K562 (cell line): Measurements from ENCODE around the gene SERTAD2. TPM values are rescaled to one million over a fixed set of nuclear protein-coding genes. Genes with fewer than 3 reads are reported as not detected.

ENCODE experiments used
- DACH1 ChIP-seq: fragments of 450-650 bp; IDR thresholded peaks from 2 replicates; pipeline ENCODE4 v1.6.1; 2018; ENCODE audit not compliant: partially characterized antibody
- EZH2 ChIP-seq: IDR thresholded peaks from 2 replicates; pipeline ENCODE4 v1.6.1; 2012; ENCODE audit warnings: low read depth, mild to moderate bottlenecking, inconsistent platforms, low read length, borderline replicate concordance
- FOXK2 ChIP-seq, 2 experiments: fragments of 450-650 bp; IDR thresholded peaks in 1 of 2; conservative IDR thresholded peaks in 1 of 2; 2 replicates each; pipeline ENCODE4 v1.6.1; 2016; ENCODE audit warnings: low read depth in 2 of 2, mild to moderate bottlenecking in 1 of 2
- GABPA ChIP-seq: fragments of 200-800 bp; sonication (Bioruptor generic); conservative IDR thresholded peaks from 2 replicates; pipeline ENCODE4 v1.6.1; 2016; ENCODE audit warnings: low read depth, missing genetic modification characterization, missing compliant biosample characterization
- IRF2 ChIP-seq: sonication (generic); formaldehyde crosslinking; IDR thresholded peaks from 2 replicates; pipeline ENCODE4 v1.8.1; 2022; ENCODE audit warnings: mild to moderate bottlenecking, missing genetic modification reagents
- MAFF ChIP-seq: IDR thresholded peaks from 2 replicates; pipeline ENCODE4 v1.6.1; 2012; ENCODE audit warnings: low read length, improper control_type of control experiment
- NCOA4 ChIP-seq: fragments of 450-650 bp; IDR thresholded peaks from 2 replicates; pipeline ENCODE4 v1.6.1; 2018; ENCODE audit warnings: mild to moderate bottlenecking; ENCODE audit not compliant: partially characterized antibody
- POU5F1 ChIP-seq: fragments of 150-350 bp; IDR thresholded peaks from 2 replicates; pipeline ENCODE4 v1.6.1; 2014; ENCODE audit warnings: borderline replicate concordance, low read length, low read depth, mild to moderate bottlenecking; ENCODE audit not compliant: partially characterized antibody
- RUNX1 ChIP-seq: sonication (generic); IDR thresholded peaks from 2 replicates; pipeline ENCODE4 v1.6.1; 2016; ENCODE audit warnings: antibody characterized with exemption, low read depth
- SP2 ChIP-seq: IDR thresholded peaks from 2 replicates; pipeline ENCODE4 v1.6.1; 2011; ENCODE audit warnings: mild to moderate bottlenecking, low read depth, low read length, moderate library complexity; ENCODE audit not compliant: poor library complexity, severe bottlenecking; ENCODE audit errors: extremely low read depth
- ZNF282 ChIP-seq: sonication (generic); formaldehyde crosslinking; IDR thresholded peaks from 2 replicates; pipeline ENCODE4 v1.8.1; 2023; ENCODE audit warnings: missing genetic modification reagents
- polyA plus RNA-seq, 8 experiments: library from polyadenylated mRNA; depleted of rRNA in 4 of 8; stranded (reverse) in 5 of 8; unstranded in 3 of 8; fragments of >200 nt; fragmentation: Nextera tagmentation in 2 of 8; fragmentation: Illumina TruSeq in 1 of 8; extraction: Ambion mirVana in 2 of 8; extraction: Trizol in 1 of 8; gene quantifications; 2 replicates each; pipeline versions ENCODE4 v1.2.1 to v1.2.3, GENCODE V29; 2011 to 2014; ENCODE audit warnings: inconsistent platforms in 1 of 8, missing spikeins in 1 of 8
- total RNA-seq, 7 experiments: library from RNA; depleted of rRNA in 6 of 7; stranded (reverse); fragments of >200 nt in 6 of 7; fragmentation: Illumina TruSeq in 2 of 7; extraction: Trizol in 2 of 7; gene quantifications; 2 replicates each; pipeline versions ENCODE4 v1.2.1 to v1.2.3, GENCODE V29; 2011 to 2021; ENCODE audit warnings: low replicate concordance in 1 of 7

SERTAD2 gene
- total and polyA plus RNA-seq, 9 of the 15 experiments (the other 6 are each of a cell fraction or from before 2014, with no cell fraction given): 3.0 to 12.5 (median 6.1) TPM

- TF ChIP-seq EZH2: no peak
- no peak for TF ChIP-seq IRF2 (CRISPR knock-in tag)
- TF ChIP-seq GABPA (tag): no peak
- no peak for TF ChIP-seq POU5F1
- TF ChIP-seq MAFF: no peak
- TF ChIP-seq RUNX1: no peak
- no peak for TF ChIP-seq NCOA4
- no peak for TF ChIP-seq ZNF282 (CRISPR knock-in tag)
- TF ChIP-seq SP2: peak; percentile 34
- peak; percentile 74 for TF ChIP-seq DACH1
- peak; percentile 87 to 94 for TF ChIP-seq FOXK2 (conservative IDR thresholded peaks at IDR 0.05 in 1 of 2, IDR thresholded peaks at IDR 0.05 in 1 of 2; ENCODE audit: low read depth in 2 of 2)
Measured at GRCh38 chr2:64606479-64607363, 47.0 kb downstream of the SERTAD2 start (continued).
